GM12878 (cell line): Measurements from ENCODE around the gene NCAM1. TPM values are rescaled to one million over a fixed set of nuclear protein-coding genes. Genes with fewer than 3 reads are reported as not detected.

ENCODE experiments used
- ATAC-seq: fragments of 200-7000 bp; cut with Tn5 transposase; 3 replicates; pipeline ENCODE4 v1.9.1; 2020; ENCODE audit warnings: mild to moderate bottlenecking, moderate library complexity
- BruUV-seq: library from RNA; stranded (reverse); fragments of 400-500 nt; replicated peaks from 2 replicates; lab custom pipeline; 2021; lab: Mats Ljungman, UMichigan
- CTCF ChIA-PET: fragments of 300-600 bp; sonication (Branson Sonifier 250); formaldehyde crosslinking; extraction: SDS; loops from one replicate; lab custom pipeline; 2021; ENCODE audit warnings: inconsistent platforms; lab: Yijun Ruan, JAX
- POLR2A ChIA-PET: fragments of 350-600 bp; formaldehyde crosslinking; extraction: SDS; loops from one replicate; lab custom pipeline; 2021; ENCODE audit warnings: inconsistent platforms; lab: Charles Lee
- RAD21 ChIA-PET: fragments of 300-600 bp; sonication (Branson Sonifier 250); formaldehyde crosslinking; loops from one replicate; lab custom pipeline; 2023; ENCODE audit warnings: antibody characterized with exemption; ENCODE audit not compliant: unreplicated experiment; lab: Charles Lee
- SMC1A ChIA-PET: fragments of 300-600 bp; sonication (Branson Sonifier 250); formaldehyde crosslinking; loops from one replicate; lab custom pipeline; 2023; ENCODE audit not compliant: unreplicated experiment, uncharacterized antibody; lab: Charles Lee
- DNase-seq: peaks from one replicate; pipeline ENCODE4 v3.0.0-alpha.2; 2011; ENCODE audit warnings: low read depth, low spot score
- FAIRE-seq: peaks from 3 replicates; lab custom pipeline; 2011; peaks lifted over from hg19 to GRCh38; lab: Jason Lieb, UNC
- H2AFZ ChIP-seq: 2 replicates; pipeline ENCODE4 v1.6.0; 2011; ENCODE audit warnings: low read depth, low read length, control low read depth; ENCODE audit not compliant: control insufficient read depth
- H3K27ac ChIP-seq: 2 replicates; pipeline ENCODE4 v1.5.1; 2011; ENCODE audit warnings: control low read depth; ENCODE audit not compliant: control insufficient read depth, insufficient read depth
- H3K27me3 ChIP-seq, 2 experiments: replicated peaks in 1 of 2; 2 replicates each; pipeline versions ENCODE4 v1.6.0 to v1.6.1; 2011; ENCODE audit warnings: low read length in 1 of 2; ENCODE audit not compliant: control insufficient read depth in 2 of 2, insufficient read depth in 2 of 2
- H3K36me3 ChIP-seq, 2 experiments: 2 replicates each; pipeline ENCODE4 v1.5.1; 2011; ENCODE audit warnings: low read length in 1 of 2; ENCODE audit not compliant: control insufficient read depth in 2 of 2, insufficient read depth in 2 of 2
- H3K4me1 ChIP-seq: 2 replicates; pipeline ENCODE4 v1.6.1; 2011; ENCODE audit warnings: mild to moderate bottlenecking, low read length, moderate library complexity, mixed read lengths; ENCODE audit not compliant: control insufficient read depth, insufficient read depth
- H3K4me2 ChIP-seq: 2 replicates; pipeline ENCODE4 v1.6.0; 2011; ENCODE audit warnings: control low read depth; ENCODE audit not compliant: control insufficient read depth, insufficient read depth
- H3K4me3 ChIP-seq: fragments of 200-600 bp; sonication (generic); 2 replicates; pipeline ENCODE4 v1.5.1; 2016
- H3K79me2 ChIP-seq: 2 replicates; pipeline ENCODE4 v1.6.0; 2011; ENCODE audit warnings: low read length; ENCODE audit not compliant: control insufficient read depth, insufficient read depth
- H3K9ac ChIP-seq: 2 replicates; pipeline ENCODE4 v1.8.0; 2011; ENCODE audit warnings: low read length, control low read depth, mixed read lengths; ENCODE audit not compliant: control insufficient read depth, insufficient read depth
- H3K9me3 ChIP-seq: replicated peaks from 3 replicates; pipeline ENCODE4 v1.5.1; 2011; ENCODE audit warnings: mild to moderate bottlenecking, low read length; ENCODE audit not compliant: control insufficient read depth, insufficient read depth
- H4K20me1 ChIP-seq: 2 replicates; pipeline ENCODE4 v1.6.0; 2011; ENCODE audit not compliant: control insufficient read depth, insufficient read depth
- CHD1 ChIP-seq: IDR thresholded peaks from 2 replicates; pipeline ENCODE4 v1.6.1; 2012; ENCODE audit warnings: low read depth, low read length, improper control_type of control experiment
- CREM ChIP-seq: IDR thresholded peaks from 2 replicates; pipeline ENCODE4 v1.6.1; 2014; ENCODE audit warnings: antibody characterized with exemption, low read depth
- EED ChIP-seq: sonication (generic); IDR thresholded peaks from 2 replicates; pipeline ENCODE4 v1.6.1; 2016; ENCODE audit warnings: antibody characterized with exemption, low read depth
- FOXM1 ChIP-seq: IDR thresholded peaks from 2 replicates; pipeline ENCODE4 v1.6.1; 2012; ENCODE audit warnings: low read depth, mild to moderate bottlenecking, inconsistent platforms, low read length, moderate library complexity
- GATAD2B ChIP-seq: fragments of 450-650 bp; conservative IDR thresholded peaks from 2 replicates; pipeline ENCODE4 v1.6.1; 2017; ENCODE audit warnings: low read depth, mild to moderate bottlenecking, moderate library complexity
- NBN ChIP-seq: fragments of 450-650 bp; IDR thresholded peaks from 2 replicates; pipeline ENCODE4 v1.6.1; 2016
- NR2C2 ChIP-seq: IDR thresholded peaks from 2 replicates; pipeline ENCODE4 v1.6.1; 2011; ENCODE audit warnings: borderline replicate concordance, low read depth; ENCODE audit not compliant: control insufficient read depth, insufficient read length
- RELB ChIP-seq: fragments of 450-650 bp; IDR thresholded peaks from 2 replicates; pipeline ENCODE4 v1.6.1; 2017; ENCODE audit warnings: low read depth, mild to moderate bottlenecking, moderate library complexity
- TARDBP ChIP-seq: IDR thresholded peaks from 2 replicates; pipeline ENCODE4 v1.6.1; 2016; ENCODE audit warnings: borderline replicate concordance
- WGBS: methylation state at CpG from one replicate; pipeline ENCODE4 v1.1.6; 2016; ENCODE audit warnings: low lambda C conversion rate; ENCODE audit not compliant: insufficient replicate concordance, insufficient coverage; ENCODE audit errors: missing lambda C conversion rate; 5-methylcytosine and 5-hydroxymethylcytosine counted together
- in situ Hi-C: fragments of 300-500 bp; cut with MboI; formaldehyde crosslinking; loops from 9 replicates; pipeline ENCODE4 v1.14.3; 2018; ENCODE audit warnings: mixed read lengths
- intact Hi-C: fragments of 100-400 bp; cut with micrococcal nuclease; formaldehyde crosslinking; loops from one replicate; pipeline ENCODE4 v1.14.2; 2022; ENCODE audit not compliant: unreplicated experiment
- polyA plus RNA-seq, 11 experiments: library from polyadenylated mRNA; depleted of rRNA in 4 of 11; unstranded in 6 of 11; stranded (reverse) in 5 of 11; fragments of >200 nt; fragmentation: Nextera tagmentation in 4 of 11; fragmentation: Illumina TruSeq in 1 of 11; extraction: Ambion mirVana in 4 of 11; extraction: Trizol in 1 of 11; gene quantifications; 1 replicate in 1 of 11; 2 replicates in 10 of 11; pipeline versions ENCODE4 v1.2.1 to v1.2.3, GENCODE V29; 2011 to 2016; ENCODE audit warnings: inconsistent platforms in 2 of 11, missing spikeins in 2 of 11, low read depth in 1 of 11
- total RNA-seq, 4 experiments: library from RNA; depleted of rRNA in 3 of 4; stranded (reverse); fragments of >200 nt in 3 of 4; fragmentation: Illumina TruSeq in 1 of 4; extraction: Trizol in 1 of 4; gene quantifications; 2 replicates each; pipeline versions ENCODE4 v1.2.1 to v1.2.3, GENCODE V29; 2013 to 2021
- TF ChIP-seq, protein P1 (sequence below): IDR thresholded peaks from 2 replicates; pipeline ENCODE4 v1.6.1; 2012; ENCODE audit warnings: low read depth, low read length, improper control_type of control experiment

Gene NCAM1
- total and polyA plus RNA-seq, 10 of the 15 experiments (the other 5 are each of a cell fraction or from before 2014, with no cell fraction given), result 0.10 to 0.23 (median 0.11) TPM; not detected in 7

GRCh38 chr11:113240790-113241635 lies 279.8 kb downstream of the NCAM1 start:
- H3K27me3 ChIP-seq, result peaks cover 4% of the 10 kb centered on the region in 2 experiments
- H4K20me1 ChIP-seq, result no peaks in the 10 kb centered on the region
- RAD21 ChIA-PET, result no interaction called here
- CTCF ChIA-PET, result no interaction called here
- H3K27ac ChIP-seq, result no peak overlapping the region
- H3K36me3 ChIP-seq, result no peaks in the 10 kb centered on the region
- no peak overlapping the region for H3K4me2 ChIP-seq
- WGBS, result 13% methylated on average over 12 of the region's 12 CpGs
- DNase-seq (no peak), ATAC-seq (no peak), FAIRE-seq (no peak)
- H3K9me3 ChIP-seq, result no peaks in the 10 kb centered on the region
- SMC1A ChIA-PET, result no interaction called here
- TF ChIP-seq NR2C2, result no peak
- no peak for TF ChIP-seq CREM
- TF ChIP-seq TARDBP, result no peak
- no peak for TF ChIP-seq GATAD2B
- TF ChIP-seq NBN, result no peak
- no TSS peak for BruUV-seq
- in situ Hi-C loops (no loop called here), intact Hi-C loops (no loop called here)
- POLR2A ChIA-PET, result no interaction called here
- no peak overlapping the region for H2AFZ ChIP-seq
- H3K4me1 ChIP-seq, result no peaks in the 10 kb centered on the region
- H3K4me3 ChIP-seq, result no peak overlapping the region
- H3K9ac ChIP-seq, result no peak overlapping the region
- H3K79me2 ChIP-seq, result no peaks in the 10 kb centered on the region

DNA sequence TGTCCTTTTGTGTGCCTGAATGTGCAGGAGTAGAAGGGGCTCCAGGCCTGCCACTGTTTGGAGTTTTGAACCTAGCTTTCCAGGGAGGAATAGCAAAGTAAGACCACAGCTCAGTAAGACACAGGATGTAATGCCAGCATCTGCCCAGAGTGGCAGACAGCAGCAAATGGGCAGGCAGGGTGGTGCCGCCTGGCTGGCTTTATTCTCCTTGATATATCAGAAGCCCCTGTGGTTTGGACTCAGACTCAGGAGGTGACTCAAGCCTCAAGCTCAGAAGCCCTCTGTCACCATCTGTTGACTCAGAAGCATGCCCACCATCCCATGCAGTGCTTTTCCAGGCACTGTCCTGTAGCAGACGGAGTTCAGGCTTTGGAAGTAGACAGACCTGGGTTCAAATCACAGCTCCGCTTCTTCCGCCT lies 280.4 kb downstream of the NCAM1 start:
- H3K9me3 ChIP-seq, result no peaks in the 10 kb centered on the region
- H4K20me1 ChIP-seq, result no peaks in the 10 kb centered on the region
- no peak overlapping the region for H3K4me3 ChIP-seq
- H3K4me2 ChIP-seq, result no peak overlapping the region
- ChIA-PET POLR2A (no interaction called here), SMC1A (no interaction called here), CTCF (no interaction called here), RAD21 (no interaction called here)
- H3K27me3 ChIP-seq, result peaks cover 4% of the 10 kb centered on the region in 2 experiments
- FAIRE-seq, result no peak
- DNase-seq, result no peak
- H3K9ac ChIP-seq, result no peak overlapping the region
- no peaks in the 10 kb centered on the region for H3K4me1 ChIP-seq
- no peak for TF ChIP-seq RELB
- TF ChIP-seq FOXM1, result no peak
- TF ChIP-seq CHD1, result no peak
- TF ChIP-seq EED, result no peak
- TF ChIP-seq, protein P1, sequence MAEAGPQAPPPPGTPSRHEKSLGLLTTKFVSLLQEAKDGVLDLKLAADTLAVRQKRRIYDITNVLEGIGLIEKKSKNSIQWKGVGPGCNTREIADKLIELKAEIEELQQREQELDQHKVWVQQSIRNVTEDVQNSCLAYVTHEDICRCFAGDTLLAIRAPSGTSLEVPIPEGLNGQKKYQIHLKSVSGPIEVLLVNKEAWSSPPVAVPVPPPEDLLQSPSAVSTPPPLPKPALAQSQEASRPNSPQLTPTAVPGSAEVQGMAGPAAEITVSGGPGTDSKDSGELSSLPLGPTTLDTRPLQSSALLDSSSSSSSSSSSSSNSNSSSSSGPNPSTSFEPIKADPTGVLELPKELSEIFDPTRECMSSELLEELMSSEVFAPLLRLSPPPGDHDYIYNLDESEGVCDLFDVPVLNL, result no peak
- H2AFZ ChIP-seq, result no peak overlapping the region
- intact Hi-C loops (no loop called here), in situ Hi-C loops (no loop called here)
- ATAC-seq, result no peak
- no peaks in the 10 kb centered on the region for H3K36me3 ChIP-seq
- WGBS, result 64% methylated on average over 4 of the region's 4 CpGs
- no peaks in the 10 kb centered on the region for H3K79me2 ChIP-seq
- H3K27ac ChIP-seq, result no peak overlapping the region
- BruUV-seq, result no TSS peak
